Measurements from ENCODE around the gene LMBRD1.
"Not testable (repeated sequence)": the region's sequence is repeated elsewhere in the genome, so short reads cannot be mapped to it uniquely, and the experiment has no call there.

Gene LMBRD1

GRCh38 chr6:69706724-69707123 lies 90.1 kb downstream of the LMBRD1 start:
- no peaks in the 10 kb centered on the region for H3K9me3 ChIP-seq (ENCODE audit: control insufficient read depth, low read length)
- no peak overlapping the region for H3K27ac ChIP-seq (ENCODE audit: insufficient read depth, low read length, poor library complexity, severe bottlenecking)
- no peak overlapping the region for H3K4me3 ChIP-seq (ENCODE audit: insufficient read depth, low read depth, low read length, poor library complexity, severe bottlenecking)
- H3K4me1 ChIP-seq (ENCODE audit: control insufficient read depth, insufficient read depth, low read length, poor library complexity, severe bottlenecking), result no peaks in the 10 kb centered on the region
- H3K36me3 ChIP-seq (ENCODE audit: control insufficient read depth, insufficient read depth, low read length), result peaks cover 24% of the 10 kb centered on the region
- no peaks in the 10 kb centered on the region for H3K27me3 ChIP-seq (replicated peaks; ENCODE audit: control insufficient read depth, insufficient read depth, low read length, poor library complexity, severe bottlenecking)
- no peak for DNase-seq

- no peak for DNase-seq
- Histone ChIP-seq H3K27ac (ENCODE audit: insufficient read depth, low read length, poor library complexity, severe bottlenecking) (no peak overlapping the region), H3K4me1 (ENCODE audit: control insufficient read depth, insufficient read depth, low read length, poor library complexity, severe bottlenecking) (no peaks in the 10 kb centered on the region), H3K4me3 (ENCODE audit: insufficient read depth, low read depth, low read length, poor library complexity, severe bottlenecking) (no peak overlapping the region), H3K27me3 (replicated peaks; ENCODE audit: control insufficient read depth, insufficient read depth, low read length, poor library complexity, severe bottlenecking) (no peaks in the 10 kb centered on the region), H3K36me3 (ENCODE audit: control insufficient read depth, insufficient read depth, low read length) (peaks cover 24% of the 10 kb centered on the region), H3K9me3 (ENCODE audit: control insufficient read depth, low read length) (no peaks in the 10 kb centered on the region)
Measured at GRCh38 chr6:69705954-69706353, 90.9 kb downstream of the LMBRD1 start.

GRCh38 chr6:69704916-69705315 lies 91.9 kb downstream of the LMBRD1 start:
- H3K4me1 ChIP-seq (ENCODE audit: control insufficient read depth, insufficient read depth, low read length, poor library complexity, severe bottlenecking), result no peaks in the 10 kb centered on the region
- no peaks in the 10 kb centered on the region for H3K9me3 ChIP-seq (ENCODE audit: control insufficient read depth, low read length)
- H3K4me3 ChIP-seq (ENCODE audit: insufficient read depth, low read depth, low read length, poor library complexity, severe bottlenecking), result no peak overlapping the region
- H3K27me3 ChIP-seq (replicated peaks; ENCODE audit: control insufficient read depth, insufficient read depth, low read length, poor library complexity, severe bottlenecking), result no peaks in the 10 kb centered on the region
- peaks cover 24% of the 10 kb centered on the region for H3K36me3 ChIP-seq (ENCODE audit: control insufficient read depth, insufficient read depth, low read length)
- no peak overlapping the region for H3K27ac ChIP-seq (ENCODE audit: insufficient read depth, low read length, poor library complexity, severe bottlenecking)
- no peak for DNase-seq

DNA sequence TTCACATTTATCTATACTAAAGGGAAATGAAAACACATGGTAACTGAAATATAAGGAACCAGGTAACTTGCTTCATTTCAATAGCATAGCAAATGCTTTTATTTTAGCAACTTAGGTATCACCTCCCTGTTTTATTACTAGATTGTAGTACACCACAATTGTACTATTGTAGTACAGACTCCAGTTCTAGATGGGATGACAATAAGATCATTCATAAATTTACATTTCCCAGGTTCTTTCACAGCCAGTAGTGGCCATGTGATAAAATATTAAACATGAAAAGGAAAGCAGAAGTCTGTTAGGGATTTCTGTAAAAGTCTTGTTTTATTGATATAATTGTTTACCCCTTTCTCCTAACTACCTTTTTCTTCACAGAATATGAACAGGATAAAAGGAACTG lies 97.2 kb downstream of the LMBRD1 start:
- no peak for DNase-seq
- H3K36me3 ChIP-seq (ENCODE audit: control insufficient read depth, insufficient read depth, low read length), result peaks cover 24% of the 10 kb centered on the region
- no peak overlapping the region for H3K4me3 ChIP-seq (ENCODE audit: insufficient read depth, low read depth, low read length, poor library complexity, severe bottlenecking)
- H3K27ac ChIP-seq (ENCODE audit: insufficient read depth, low read length, poor library complexity, severe bottlenecking), result no peak overlapping the region
- no peaks in the 10 kb centered on the region for H3K9me3 ChIP-seq (ENCODE audit: control insufficient read depth, low read length)
- H3K4me1 ChIP-seq (ENCODE audit: control insufficient read depth, insufficient read depth, low read length, poor library complexity, severe bottlenecking), result no peaks in the 10 kb centered on the region
- H3K27me3 ChIP-seq (replicated peaks; ENCODE audit: control insufficient read depth, insufficient read depth, low read length, poor library complexity, severe bottlenecking), result no peaks in the 10 kb centered on the region

- Histone ChIP-seq H3K4me3 (ENCODE audit: insufficient read depth, low read depth, low read length, poor library complexity, severe bottlenecking) (no peak overlapping the region), H3K9me3 (ENCODE audit: control insufficient read depth, low read length) (no peaks in the 10 kb centered on the region), H3K36me3 (ENCODE audit: control insufficient read depth, insufficient read depth, low read length) (peaks cover 20% of the 10 kb centered on the region), H3K27ac (ENCODE audit: insufficient read depth, low read length, poor library complexity, severe bottlenecking) (no peak overlapping the region), H3K27me3 (replicated peaks; ENCODE audit: control insufficient read depth, insufficient read depth, low read length, poor library complexity, severe bottlenecking) (no peaks in the 10 kb centered on the region), H3K4me1 (ENCODE audit: control insufficient read depth, insufficient read depth, low read length, poor library complexity, severe bottlenecking) (no peaks in the 10 kb centered on the region)
- no peak for DNase-seq
Measured at GRCh38 chr6:69696273-69696672, 100.5 kb downstream of the LMBRD1 start.

GRCh38 chr6:69693762-69694161 lies 103.0 kb downstream of the LMBRD1 start:
- no peak overlapping the region for H3K4me3 ChIP-seq (ENCODE audit: insufficient read depth, low read depth, low read length, poor library complexity, severe bottlenecking)
- H3K27ac ChIP-seq (ENCODE audit: insufficient read depth, low read length, poor library complexity, severe bottlenecking), result no peak overlapping the region
- H3K4me1 ChIP-seq (ENCODE audit: control insufficient read depth, insufficient read depth, low read length, poor library complexity, severe bottlenecking), result no peaks in the 10 kb centered on the region
- H3K36me3 ChIP-seq (ENCODE audit: control insufficient read depth, insufficient read depth, low read length), result peaks cover 15% of the 10 kb centered on the region
- DNase-seq, result no peak
- H3K27me3 ChIP-seq (replicated peaks; ENCODE audit: control insufficient read depth, insufficient read depth, low read length, poor library complexity, severe bottlenecking), result no peaks in the 10 kb centered on the region
- no peaks in the 10 kb centered on the region for H3K9me3 ChIP-seq (ENCODE audit: control insufficient read depth, low read length)

GRCh38 chr6:69690986-69691385 lies 105.8 kb downstream of the LMBRD1 start:
- no peak for DNase-seq
- H3K27ac ChIP-seq (ENCODE audit: insufficient read depth, low read length, poor library complexity, severe bottlenecking), result no peak overlapping the region
- no peak overlapping the region for H3K4me3 ChIP-seq (ENCODE audit: insufficient read depth, low read depth, low read length, poor library complexity, severe bottlenecking)
- no peaks in the 10 kb centered on the region for H3K27me3 ChIP-seq (replicated peaks; ENCODE audit: control insufficient read depth, insufficient read depth, low read length, poor library complexity, severe bottlenecking)
- H3K36me3 ChIP-seq (ENCODE audit: control insufficient read depth, insufficient read depth, low read length), result peaks cover 4% of the 10 kb centered on the region
- no peaks in the 10 kb centered on the region for H3K4me1 ChIP-seq (ENCODE audit: control insufficient read depth, insufficient read depth, low read length, poor library complexity, severe bottlenecking)
- no peaks in the 10 kb centered on the region for H3K9me3 ChIP-seq (ENCODE audit: control insufficient read depth, low read length)

- H3K4me1 ChIP-seq (ENCODE audit: control insufficient read depth, insufficient read depth, low read length, poor library complexity, severe bottlenecking), result no peaks in the 10 kb centered on the region
- no peaks in the 10 kb centered on the region for H3K9me3 ChIP-seq (ENCODE audit: control insufficient read depth, low read length)
- peaks cover 16% of the 10 kb centered on the region for H3K36me3 ChIP-seq (ENCODE audit: control insufficient read depth, insufficient read depth, low read length)
- no peak overlapping the region for H3K4me3 ChIP-seq (ENCODE audit: insufficient read depth, low read depth, low read length, poor library complexity, severe bottlenecking)
- H3K27me3 ChIP-seq (replicated peaks; ENCODE audit: control insufficient read depth, insufficient read depth, low read length, poor library complexity, severe bottlenecking), result no peaks in the 10 kb centered on the region
- no peak overlapping the region for H3K27ac ChIP-seq (ENCODE audit: insufficient read depth, low read length, poor library complexity, severe bottlenecking)
- no peak for DNase-seq
Measured at GRCh38 chr6:69680302-69680701, 116.5 kb downstream of the LMBRD1 start.

GRCh38 chr6:69673298-69673697 lies 123.5 kb downstream of the LMBRD1 start:
- no peak for DNase-seq
- Histone ChIP-seq H3K27me3 (replicated peaks; ENCODE audit: control insufficient read depth, insufficient read depth, low read length, poor library complexity, severe bottlenecking) (no peaks in the 10 kb centered on the region), H3K9me3 (ENCODE audit: control insufficient read depth, low read length) (no peaks in the 10 kb centered on the region), H3K4me1 (ENCODE audit: control insufficient read depth, insufficient read depth, low read length, poor library complexity, severe bottlenecking) (no peaks in the 10 kb centered on the region), H3K27ac (ENCODE audit: insufficient read depth, low read length, poor library complexity, severe bottlenecking) (no peak overlapping the region), H3K36me3 (ENCODE audit: control insufficient read depth, insufficient read depth, low read length) (peaks cover 33% of the 10 kb centered on the region), H3K4me3 (ENCODE audit: insufficient read depth, low read depth, low read length, poor library complexity, severe bottlenecking) (no peak overlapping the region)

DNA sequence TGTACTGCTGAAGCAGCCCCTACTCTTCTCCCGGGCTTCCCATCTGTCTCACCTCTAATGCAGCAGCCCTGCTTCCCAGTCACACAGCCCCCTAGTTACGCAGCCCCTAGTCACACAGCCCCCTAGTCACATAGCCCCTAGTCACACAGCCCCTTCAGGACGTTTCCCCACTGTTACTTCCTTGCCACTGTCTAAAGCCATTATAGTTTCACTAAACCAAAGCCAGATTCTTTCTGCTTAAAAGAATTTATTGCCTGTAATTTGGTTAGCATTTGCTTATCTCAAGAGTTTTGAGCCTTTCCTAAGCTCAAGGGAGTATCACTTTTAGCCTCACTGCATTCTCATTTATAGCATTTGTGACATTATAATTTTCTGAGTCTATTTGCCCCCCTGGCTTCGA lies 127.9 kb downstream of the LMBRD1 start:
- no peak overlapping the region for H3K27ac ChIP-seq (ENCODE audit: insufficient read depth, low read length, poor library complexity, severe bottlenecking)

GRCh38 chr6:69666779-69667178 lies 130.0 kb downstream of the LMBRD1 start:
- not testable (repeated sequence) for H3K4me1 ChIP-seq (ENCODE audit: control insufficient read depth, insufficient read depth, low read length, poor library complexity, severe bottlenecking); H3K27me3 ChIP-seq (replicated peaks; ENCODE audit: control insufficient read depth, insufficient read depth, low read length, poor library complexity, severe bottlenecking); H3K27ac ChIP-seq (ENCODE audit: insufficient read depth, low read length, poor library complexity, severe bottlenecking); H3K4me3 ChIP-seq (ENCODE audit: insufficient read depth, low read depth, low read length, poor library complexity, severe bottlenecking); DNase-seq; H3K9me3 ChIP-seq (ENCODE audit: control insufficient read depth, low read length); H3K36me3 ChIP-seq (ENCODE audit: control insufficient read depth, insufficient read depth, low read length)

More for the DNA sequence above, 127.9 kb downstream of the LMBRD1 start:
- Histone ChIP-seq H3K27me3 (replicated peaks; ENCODE audit: control insufficient read depth, insufficient read depth, low read length, poor library complexity, severe bottlenecking) (no peaks in the 10 kb centered on the region), H3K9me3 (ENCODE audit: control insufficient read depth, low read length) (no peaks in the 10 kb centered on the region), H3K4me3 (ENCODE audit: insufficient read depth, low read depth, low read length, poor library complexity, severe bottlenecking) (no peak overlapping the region), H3K36me3 (ENCODE audit: control insufficient read depth, insufficient read depth, low read length) (peaks cover 18% of the 10 kb centered on the region), H3K4me1 (ENCODE audit: control insufficient read depth, insufficient read depth, low read length, poor library complexity, severe bottlenecking) (no peaks in the 10 kb centered on the region)
- DNase-seq, result no peak

Measured in effector memory CD4-positive, alpha-beta T cell (primary cell).